ENCODE data around the gene NME8. TPM values are rescaled to one million over a fixed set of nuclear protein-coding genes. Genes with fewer than 3 reads are reported as not detected.

NME8 gene
- total and polyA plus RNA-seq, 2 donors (not counting 3 experiments of a cell fraction or from before 2014, with no cell fraction given), result not detected

GRCh38 chr7:37882086-37882485 is 33.7 kb downstream of the NME8 start:
- Histone ChIP-seq H3K79me2 (ENCODE audit: control insufficient read depth, insufficient read depth, low read length) (no peaks in the 10 kb centered on the region), H3K9ac (replicated peaks; ENCODE audit: extremely low read depth, insufficient read depth, low read length) (no peak overlapping the region), H3K4me3 (replicated peaks in 1 of 3; ENCODE audit: insufficient read depth in 1 of 3, low read depth in 1 of 3, low read length in 3 of 3) (no peak overlapping the region), H3K4me1 (ENCODE audit: control insufficient read depth, extremely low read depth, insufficient read depth, low read length) (no peaks in the 10 kb centered on the region), H3K27ac (ENCODE audit: insufficient read depth, low read depth, low read length) (no peak overlapping the region), H3K9me1 (replicated peaks; ENCODE audit: control insufficient read depth, extremely low read depth, insufficient read depth, low read length) (no peaks in the 10 kb centered on the region), H2AFZ (ENCODE audit: low read depth, low read length) (no peak overlapping the region), H3K36me3 (ENCODE audit: control insufficient read depth in 2 of 2, extremely low read depth in 1 of 2, insufficient read depth in 2 of 2, low read length in 2 of 2) (no peaks in the 10 kb centered on the region), H3K4me2 (ENCODE audit: insufficient read depth, low read length) (no peak overlapping the region), H3K27me3 (ENCODE audit: control insufficient read depth in 2 of 2, insufficient read depth in 2 of 2, low read length in 2 of 2) (no peaks in the 10 kb centered on the region), H4K20me1 (replicated peaks; ENCODE audit: control insufficient read depth, extremely low read depth, insufficient read depth, low read length) (no peaks in the 10 kb centered on the region), H3K9me3 (replicated peaks; ENCODE audit: control insufficient read depth, insufficient read depth, low read length) (no peaks in the 10 kb centered on the region)
- POLR2A ChIA-PET, result no interaction called here
- dilution Hi-C loops (cut with MboI; ENCODE audit: extremely low pct_ligation_motif_present, low sequenced_read_pairs) (no loop called here), intact Hi-C loops (cut with micrococcal nuclease) (no loop called here)
- no peak for DNase-seq (ENCODE audit: low read depth, low spot score)
- BruUV-seq (replicated peaks), result no TSS peak
- FAIRE-seq, result no peak
- TF ChIP-seq CTCF (IDR thresholded peaks at IDR 0.05; ENCODE audit: extremely low read depth in 1 of 2, insufficient read depth in 1 of 2, low read depth in 1 of 2, low read length in 2 of 2) (no peak), JUN (IDR thresholded peaks at IDR 0.05; ENCODE audit: borderline replicate concordance, insufficient read depth, insufficient read length, low read depth) (no peak), EZH2 (IDR thresholded peaks at IDR 0.05; ENCODE audit: borderline replicate concordance, low read depth, low read length, severe bottlenecking) (no peak), GATA2 (IDR thresholded peaks at IDR 0.05; ENCODE audit: insufficient read depth, insufficient read length, low read depth, low read length) (no peak), POLR2A (IDR thresholded peaks at IDR 0.05; ENCODE audit: low read depth, low read length) (no peak), POLR2AphosphoS5 (IDR thresholded peaks at IDR 0.05; ENCODE audit: insufficient read depth, low read depth, low read length) (no peak), MYC (IDR thresholded peaks at IDR 0.05; ENCODE audit: low read depth, low read length) (no peak)
- TF ChIP-seq, protein P1, sequence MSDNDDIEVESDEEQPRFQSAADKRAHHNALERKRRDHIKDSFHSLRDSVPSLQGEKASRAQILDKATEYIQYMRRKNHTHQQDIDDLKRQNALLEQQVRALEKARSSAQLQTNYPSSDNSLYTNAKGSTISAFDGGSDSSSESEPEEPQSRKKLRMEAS (IDR thresholded peaks at IDR 0.05; ENCODE audit: insufficient read depth, insufficient read length), result no peak
- CTCF ChIA-PET, result no interaction called here

Data from endothelial cell of umbilical vein (primary cell).